Neural progenitor cell (in vitro differentiated cells): Measurements from ENCODE around the gene WHAMM. TPM values are rescaled to one million over a fixed set of nuclear protein-coding genes. Genes with fewer than 3 reads are reported as not detected.

Source experiments
- DNase-seq: peaks from one replicate; pipeline ENCODE4 v3.0.0-alpha.2; 2016; ENCODE audit warnings: low spot score
- H2AFZ ChIP-seq: fragments of 200-600 bp; sonication (generic); replicated peaks from 2 replicates; pipeline ENCODE4 v1.6.1; 2016; ENCODE audit warnings: antibody characterized with exemption
- H3F3A ChIP-seq: fragments of 200-600 bp; sonication (generic); 2 replicates; pipeline ENCODE4 v1.6.1; 2016; ENCODE audit warnings: antibody characterized with exemption, low read depth
- H3K27ac ChIP-seq: fragments of 200-600 bp; sonication (generic); 2 replicates; pipeline ENCODE4 v1.5.1; 2016; ENCODE audit warnings: mild to moderate bottlenecking
- H3K27me3 ChIP-seq: fragments of 200-600 bp; sonication (generic); 2 replicates; pipeline ENCODE4 v1.6.1; 2016; ENCODE audit warnings: mild to moderate bottlenecking, moderate library complexity
- H3K36me3 ChIP-seq: fragments of 200-600 bp; sonication (generic); 2 replicates; pipeline ENCODE4 v1.5.1; 2016
- H3K4me1 ChIP-seq: fragments of 200-600 bp; sonication (generic); 2 replicates; pipeline ENCODE4 v1.6.1; 2016; ENCODE audit warnings: mixed run types
- H3K4me2 ChIP-seq: fragments of 200-600 bp; sonication (generic); 2 replicates; pipeline ENCODE4 v1.6.1; 2016
- H3K4me3 ChIP-seq: fragments of 200-600 bp; sonication (generic); 2 replicates; pipeline ENCODE4 v1.5.1; 2016
- H3K79me2 ChIP-seq: fragments of 200-600 bp; sonication (generic); 2 replicates; pipeline ENCODE4 v1.6.1; 2016; ENCODE audit warnings: low read depth
- H3K9ac ChIP-seq: fragments of 200-600 bp; sonication (generic); 2 replicates; pipeline ENCODE4 v1.6.1; 2016
- H3K9me3 ChIP-seq: fragments of 200-600 bp; sonication (generic); 2 replicates; pipeline ENCODE4 v1.5.1; 2016; ENCODE audit warnings: low read depth
- H4K20me1 ChIP-seq: fragments of 200-600 bp; sonication (generic); 2 replicates; pipeline ENCODE4 v1.6.1; 2016; ENCODE audit warnings: low read depth
- H3K27ac Mint-ChIP-seq: 3 replicates; pipeline ENCODE4 v1.8.0; 2021; ENCODE audit warnings: mixed read lengths
- H3K27me3 Mint-ChIP-seq: 2 replicates; pipeline ENCODE4 v1.8.0; 2022; ENCODE audit warnings: low read depth, mild to moderate bottlenecking, inconsistent platforms, moderate library complexity, mixed read lengths; ENCODE audit not compliant: insufficient read depth
- H3K36me3 Mint-ChIP-seq: 3 replicates; pipeline ENCODE4 v1.8.0; 2021; ENCODE audit warnings: mixed read lengths
- H3K4me1 Mint-ChIP-seq: 3 replicates; pipeline ENCODE4 v1.8.0; 2021; ENCODE audit warnings: mixed read lengths
- H3K4me3 Mint-ChIP-seq: 3 replicates; pipeline ENCODE4 v1.8.0; 2021; ENCODE audit warnings: mild to moderate bottlenecking, moderate library complexity, mixed read lengths
- H3K9me3 Mint-ChIP-seq: 3 replicates; pipeline ENCODE4 v1.8.0; 2020; ENCODE audit warnings: mixed read lengths
- CTCF ChIP-seq: fragments of 200-600 bp; sonication (generic); IDR thresholded peaks from 2 replicates; pipeline ENCODE4 v1.5.1; 2017; ENCODE audit warnings: antibody characterized with exemption, mild to moderate bottlenecking
- EZH2 ChIP-seq: fragments of 200-600 bp; sonication (generic); IDR thresholded peaks from 2 replicates; pipeline ENCODE4 v1.6.1; 2017; ENCODE audit warnings: antibody characterized with exemption, mild to moderate bottlenecking, moderate library complexity
- EZH2phosphoT487 ChIP-seq: fragments of 200-600 bp; sonication (generic); IDR thresholded peaks from 2 replicates; pipeline ENCODE4 v1.6.1; 2017; ENCODE audit warnings: antibody characterized with exemption
- total RNA-seq: library from RNA; depleted of rRNA; stranded (reverse); fragments of >200 nt; gene quantifications from 2 replicates; pipeline ENCODE4 v1.2.3, GENCODE V29; 2015; ENCODE audit warnings: low replicate concordance

Gene WHAMM
- total RNA-seq, 1 donor from 2014 or later, result 1.9 TPM

- Histone ChIP-seq H3K36me3 (no peaks in the 10 kb centered on the region), H3K27ac (no peak overlapping the region), H3K9me3 (no peaks in the 10 kb centered on the region), H2AFZ (no peak overlapping the region), H3K4me3 (no peak overlapping the region), H3K79me2 (no peaks in the 10 kb centered on the region), H4K20me1 (no peaks in the 10 kb centered on the region), H3K27me3 (no peaks in the 10 kb centered on the region), H3K4me2 (no peak overlapping the region), H3F3A (no peaks in the 10 kb centered on the region), H3K4me1 (no peaks in the 10 kb centered on the region), H3K9ac (no peak overlapping the region)
- H3K4me1 Mint-ChIP-seq, result no peaks in the 10 kb centered on the region
- TF ChIP-seq EZH2, result no peak
- no peak for TF ChIP-seq EZH2phosphoT487
- no peak for TF ChIP-seq CTCF
- H3K27me3 Mint-ChIP-seq, result no peaks in the 10 kb centered on the region
- H3K36me3 Mint-ChIP-seq, result peaks cover 10% of the 10 kb centered on the region
- no peaks in the 10 kb centered on the region for H3K9me3 Mint-ChIP-seq
- H3K4me3 Mint-ChIP-seq, result no peak overlapping the region
- no peak for DNase-seq
- H3K27ac Mint-ChIP-seq, result no peak overlapping the region
Measured at GRCh38 chr15:82878325-82878724, 68.9 kb downstream of the WHAMM start.

DNA sequence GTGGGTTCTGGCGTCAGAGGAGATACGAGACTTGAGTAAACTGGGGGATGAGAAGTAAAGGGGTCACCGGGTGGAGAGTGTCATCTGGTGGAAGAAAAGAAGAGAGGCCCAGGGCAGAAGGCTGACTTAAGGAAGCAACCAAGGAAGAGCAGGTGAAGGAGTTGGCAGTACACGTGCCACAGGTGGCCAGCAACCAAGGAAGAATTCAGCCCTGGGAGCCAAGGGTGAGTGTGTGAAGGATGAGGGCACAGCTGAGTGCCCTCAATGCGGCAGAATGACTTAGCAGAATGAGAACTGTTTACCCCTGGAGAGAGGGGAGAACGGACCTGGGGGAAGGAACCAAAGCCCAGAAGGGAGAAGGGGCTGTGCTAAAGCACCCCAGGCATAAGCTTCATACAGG lies 71.3 kb downstream of the WHAMM start:
- H3K27ac ChIP-seq, result no peak overlapping the region
- no peak for DNase-seq
- no peaks in the 10 kb centered on the region for H3K36me3 ChIP-seq
- no peak overlapping the region for H2AFZ ChIP-seq
- H3K9me3 ChIP-seq, result no peaks in the 10 kb centered on the region
- no peaks in the 10 kb centered on the region for H3F3A ChIP-seq
- no peak overlapping the region for H3K9ac ChIP-seq
- H3K79me2 ChIP-seq, result no peaks in the 10 kb centered on the region
- Mint-ChIP-seq H3K4me3 (no peak overlapping the region), H3K27ac (no peak overlapping the region), H3K9me3 (no peaks in the 10 kb centered on the region), H3K27me3 (no peaks in the 10 kb centered on the region), H3K36me3 (peaks cover 2% of the 10 kb centered on the region), H3K4me1 (no peaks in the 10 kb centered on the region)
- no peaks in the 10 kb centered on the region for H4K20me1 ChIP-seq
- no peaks in the 10 kb centered on the region for H3K27me3 ChIP-seq
- H3K4me2 ChIP-seq, result no peak overlapping the region
- H3K4me1 ChIP-seq, result no peaks in the 10 kb centered on the region
- TF ChIP-seq CTCF, result no peak
- no peak overlapping the region for H3K4me3 ChIP-seq

GRCh38 chr15:82881747-82882146 lies 72.3 kb downstream of the WHAMM start:
- Histone ChIP-seq H3K36me3 (no peaks in the 10 kb centered on the region), H3K9me3 (no peaks in the 10 kb centered on the region), H4K20me1 (no peaks in the 10 kb centered on the region), H2AFZ (no peak overlapping the region), H3K27ac (no peak overlapping the region), H3K79me2 (no peaks in the 10 kb centered on the region), H3K27me3 (no peaks in the 10 kb centered on the region), H3K4me2 (no peak overlapping the region), H3K9ac (no peak overlapping the region), H3F3A (no peaks in the 10 kb centered on the region), H3K4me1 (no peaks in the 10 kb centered on the region), H3K4me3 (no peak overlapping the region)
- H3K9me3 Mint-ChIP-seq, result no peaks in the 10 kb centered on the region
- no peak overlapping the region for H3K4me3 Mint-ChIP-seq
- H3K27ac Mint-ChIP-seq, result no peak overlapping the region
- DNase-seq, result no peak
- H3K27me3 Mint-ChIP-seq, result no peaks in the 10 kb centered on the region
- TF ChIP-seq EZH2 (no peak), EZH2phosphoT487 (no peak), CTCF (no peak)
- H3K4me1 Mint-ChIP-seq, result no peaks in the 10 kb centered on the region
- peaks cover 2% of the 10 kb centered on the region for H3K36me3 Mint-ChIP-seq
